Measurements from ENCODE around the gene CIDEA. TPM values are rescaled to one million over a fixed set of nuclear protein-coding genes. Genes with fewer than 3 reads are reported as not detected.

The CIDEA gene
- 1,000 to 10,000 TPM in 1 of 4 donors, 100 to 1,000 TPM in 3; 336 to 1,182 (median 491) TPM for total RNA-seq

GRCh38 chr18:12254136-12254819, at the start of gene CIDEA:
Gene CIDEA (plus strand): TSS chr18:12254361. CDS start chr18:12254384, 23 bp downstream.
- no peak for TF ChIP-seq CTCF (IDR thresholded peaks at IDR 0.05; ENCODE audit: low read depth)

- no peak for TF ChIP-seq CTCF (IDR thresholded peaks at IDR 0.05; ENCODE audit: low read depth)
These were observed 22.9 kb upstream of the CIDEA start for GRCh38 chr18:12231040-12231882.

- TF ChIP-seq CTCF (IDR thresholded peaks at IDR 0.05; ENCODE audit: low read depth), result no peak
These were observed 22.2 kb upstream of the CIDEA start for GRCh38 chr18:12231986-12232385.

- no peak for TF ChIP-seq CTCF (IDR thresholded peaks at IDR 0.05; ENCODE audit: low read depth)
These were observed 20.8 kb upstream of the CIDEA start for GRCh38 chr18:12233378-12233777.

- no peak for TF ChIP-seq CTCF (IDR thresholded peaks at IDR 0.05; ENCODE audit: low read depth)
These were observed 19.5 kb upstream of the CIDEA start for GRCh38 chr18:12234451-12235190.

- no peak for TF ChIP-seq CTCF (IDR thresholded peaks at IDR 0.05; ENCODE audit: low read depth)
These were observed 18.0 kb upstream of the CIDEA start for GRCh38 chr18:12236141-12236540.

All from subcutaneous adipose tissue (tissue), 4 donors.